ENCODE data around the gene RMI2. TPM values are rescaled to one million over a fixed set of nuclear protein-coding genes. Genes with fewer than 3 reads are reported as not detected.

RMI2 gene
- total and polyA plus RNA-seq, 8 donors, result 2.3 to 79.9 (median 8.3) TPM

GRCh38 chr16:11306381-11306780, 38.9 kb upstream of the RMI2 start:
- intact Hi-C loops (cut with DNase I; ENCODE audit: low total_unique reads), result no loop called here
- Histone ChIP-seq H3K9me3 (no peaks in the 10 kb centered on the region), H3K27me3 (no peaks in the 10 kb centered on the region), H3K36me3 (no peaks in the 10 kb centered on the region), H3K4me1 (peaks cover 4 to 24% (median 15%) of the 10 kb centered on the region in 4 donors), H3K27ac (no peak overlapping the region), H3K4me3 (no peak overlapping the region)
- WGBS, 5 donors, result 86 to 93% (median 92%) methylated on average over 8 of the region's 8 CpGs
- DNase-seq, result no peak
- TF ChIP-seq CTCF (IDR thresholded peaks at IDR 0.05) (no peak), EP300 (IDR thresholded peaks at IDR 0.05) (no peak), POLR2A (IDR thresholded peaks at IDR 0.05) (no peak), POLR2AphosphoS5 (IDR thresholded peaks at IDR 0.05) (no peak)

GRCh38 chr16:11306997-11307638, 38.1 kb upstream of the RMI2 start:
- Histone ChIP-seq H3K27me3 (no peaks in the 10 kb centered on the region), H3K36me3 (no peaks in the 10 kb centered on the region), H3K4me3 (no peak overlapping the region), H3K9me3 (no peaks in the 10 kb centered on the region), H3K27ac (peak overlapping the region in 1 of 5 donors; percentile 64), H3K4me1 (peaks cover 4 to 29% (median 18%) of the 10 kb centered on the region in 4 donors)
- DNase-seq, result peak in 1 of 2 donors; percentile 51
- 67 to 81% (median 69%) methylated on average over 7 of the region's 7 CpGs for WGBS, 5 donors
- intact Hi-C loops (cut with DNase I; ENCODE audit: low total_unique reads), result no loop called here
- no peak for TF ChIP-seq POLR2AphosphoS5 (IDR thresholded peaks at IDR 0.05)
- TF ChIP-seq EP300 (IDR thresholded peaks at IDR 0.05), result no peak
- TF ChIP-seq CTCF (IDR thresholded peaks at IDR 0.05), result no peak
- no peak for TF ChIP-seq POLR2A (IDR thresholded peaks at IDR 0.05)

- peak overlapping the region in 1 of 5 donors; percentile 64 for H3K27ac ChIP-seq
Measured at GRCh38 chr16:11307639-11308492, 37.4 kb upstream of the RMI2 start.

GRCh38 chr16:11308493-11309283, 36.6 kb upstream of the RMI2 start:
- no peak overlapping the region for H3K27ac ChIP-seq
- no peaks in the 10 kb centered on the region for H3K9me3 ChIP-seq
- TF ChIP-seq POLR2AphosphoS5 (IDR thresholded peaks at IDR 0.05) (no peak), CTCF (IDR thresholded peaks at IDR 0.05) (no peak), POLR2A (IDR thresholded peaks at IDR 0.05) (no peak), EP300 (IDR thresholded peaks at IDR 0.05) (no peak)
- H3K36me3 ChIP-seq, result no peaks in the 10 kb centered on the region
- DNase-seq, result peak in 1 of 2 donors; percentile 38
- peaks cover 0 to 32% (median 16%) of the 10 kb centered on the region in 4 donors for H3K4me1 ChIP-seq
- H3K27me3 ChIP-seq, result no peaks in the 10 kb centered on the region
- intact Hi-C loops (cut with DNase I; ENCODE audit: low total_unique reads), result no loop called here
- 61 to 88% (median 64%) methylated on average over 7 to 15 of the region's 15 CpGs for WGBS, 5 donors
- H3K4me3 ChIP-seq, result no peak overlapping the region

More at GRCh38 chr16:11307639-11308492, 37.4 kb upstream of the RMI2 start:
- H3K4me1 ChIP-seq, result peaks cover 4 to 36% (median 23%) of the 10 kb centered on the region in 4 donors
- no peak overlapping the region for H3K4me3 ChIP-seq
- H3K27me3 ChIP-seq, result no peaks in the 10 kb centered on the region
- no peaks in the 10 kb centered on the region for H3K36me3 ChIP-seq
- intact Hi-C loops (cut with DNase I; ENCODE audit: low total_unique reads), result no loop called here
- WGBS, 5 donors, result 86 to 91% (median 90%) methylated on average over 18 to 21 of the region's 21 CpGs
- no peak for DNase-seq
- TF ChIP-seq EP300 (IDR thresholded peaks at IDR 0.05), result no peak
- no peaks in the 10 kb centered on the region for H3K9me3 ChIP-seq
